HEK293 (cell line): Measurements from ENCODE around the gene PCSK2.

Experiments used
- CTCF ChIA-PET: fragments of 350-600 bp; formaldehyde crosslinking; extraction: SDS; loops from one replicate; lab custom pipeline; 2021; ENCODE audit warnings: antibody characterized with exemption; lab: Yijun Ruan, JAX
- POLR2A ChIA-PET: fragments of 300-600 bp; formaldehyde crosslinking; extraction: SDS; loops from one replicate; lab custom pipeline; 2020; ENCODE audit warnings: antibody characterized with exemption, inconsistent platforms; lab: Yijun Ruan, JAX
- H3K27ac ChIP-seq: fragments of 200-500 bp; sonication (Bioruptor generic); 2 replicates; pipeline ENCODE4 v1.5.1; 2014; ENCODE audit warnings: low read depth, low read length, control low read depth, inconsistent platforms; ENCODE audit errors: extremely low read depth
- H3K36me3 ChIP-seq, 2 experiments: fragments of 200-500 bp in 1 of 2; sonication (Bioruptor generic) in 1 of 2; 1 replicate in 1 of 2; 2 replicates in 1 of 2; pipeline ENCODE4 v1.5.1; 2014 to 2017; ENCODE audit warnings: inconsistent platforms in 2 of 2, low read length in 2 of 2; ENCODE audit not compliant: control insufficient read depth in 2 of 2, insufficient read depth in 1 of 2
- H3K4me1 ChIP-seq: fragments of 200-500 bp; sonication (Bioruptor generic); 2 replicates; pipeline ENCODE4 v1.5.1; 2014; ENCODE audit warnings: mild to moderate bottlenecking, low read length, inconsistent platforms; ENCODE audit not compliant: control insufficient read depth, insufficient read depth
- H3K4me3 ChIP-seq: 2 replicates; pipeline ENCODE4 v1.5.1; 2011; ENCODE audit warnings: low read depth, mild to moderate bottlenecking, control low read depth, low read length, moderate library complexity
- H3K9me3 ChIP-seq: fragments of 200-500 bp; sonication (Bioruptor generic); 2 replicates; pipeline ENCODE4 v1.5.1; 2014; ENCODE audit warnings: low read depth, low read length, inconsistent platforms; ENCODE audit not compliant: control insufficient read depth, insufficient read depth
- BCL11B ChIP-seq: fragments of 450-650 bp; formaldehyde crosslinking; IDR thresholded peaks from 2 replicates; pipeline ENCODE4 v1.5.1; 2016; ENCODE audit warnings: low read depth, missing biosample characterization, missing genetic modification characterization
- KLF1 ChIP-seq: fragments of 450-650 bp; formaldehyde crosslinking; IDR thresholded peaks from 2 replicates; pipeline ENCODE4 v1.5.1; 2016; ENCODE audit warnings: missing biosample characterization, missing genetic modification characterization
- REPIN1 ChIP-seq: fragments of 450-650 bp; formaldehyde crosslinking; IDR thresholded peaks from 2 replicates; pipeline ENCODE4 v1.5.1; 2017; ENCODE audit warnings: missing biosample characterization, missing genetic modification characterization, low read depth
- ZEB2 ChIP-seq: fragments of 450-650 bp; formaldehyde crosslinking; IDR thresholded peaks from 2 replicates; pipeline ENCODE4 v1.5.1; 2016; ENCODE audit warnings: missing biosample characterization, missing genetic modification characterization
- ZNF2 ChIP-seq: fragments of 450-650 bp; formaldehyde crosslinking; IDR thresholded peaks from 2 replicates; pipeline ENCODE4 v1.5.1; 2016; ENCODE audit warnings: missing biosample characterization, missing genetic modification characterization
- ZNF239 ChIP-seq: fragments of 450-650 bp; formaldehyde crosslinking; IDR thresholded peaks from 2 replicates; pipeline ENCODE4 v1.5.1; 2016; ENCODE audit warnings: missing biosample characterization, missing genetic modification characterization
- ZNF37A ChIP-seq: fragments of 450-650 bp; IDR thresholded peaks from 2 replicates; pipeline ENCODE4 v1.5.1; 2018; ENCODE audit warnings: missing biosample characterization, missing genetic modification characterization
- ZNF654 ChIP-seq: fragments of 450-650 bp; formaldehyde crosslinking; IDR thresholded peaks from 2 replicates; pipeline ENCODE4 v1.5.1; 2016; ENCODE audit warnings: low read depth, missing biosample characterization, missing genetic modification characterization
- ZNF658 ChIP-seq: fragments of 450-650 bp; formaldehyde crosslinking; IDR thresholded peaks from 2 replicates; pipeline ENCODE4; 2016; ENCODE audit warnings: missing biosample characterization, missing genetic modification characterization
- ZSCAN30 ChIP-seq: fragments of 450-650 bp; IDR thresholded peaks from 2 replicates; pipeline ENCODE4 v1.5.1; 2018; ENCODE audit warnings: missing biosample characterization, mild to moderate bottlenecking, missing genetic modification characterization, moderate library complexity
- TF ChIP-seq, protein P1 (sequence below): fragments of 450-650 bp; formaldehyde crosslinking; IDR thresholded peaks from 2 replicates; pipeline ENCODE4 v1.5.1; 2017; ENCODE audit warnings: missing biosample characterization, missing genetic modification characterization
- TF ChIP-seq, protein P2 (sequence below): fragments of 450-650 bp; IDR thresholded peaks from 2 replicates; pipeline ENCODE4 v1.5.1; 2018; ENCODE audit warnings: missing biosample characterization, mild to moderate bottlenecking, missing genetic modification characterization
- TF ChIP-seq, protein P3 (sequence below): fragments of 450-650 bp; formaldehyde crosslinking; IDR thresholded peaks from 2 replicates; pipeline ENCODE4 v1.5.1; 2016; ENCODE audit warnings: missing biosample characterization, missing genetic modification characterization
- TF ChIP-seq, protein P4 (sequence below): fragments of 450-650 bp; formaldehyde crosslinking; IDR thresholded peaks from 2 replicates; pipeline ENCODE4 v1.5.1; 2016; ENCODE audit warnings: missing biosample characterization, missing genetic modification characterization
- TF ChIP-seq, protein P5 (sequence below): fragments of 450-650 bp; formaldehyde crosslinking; IDR thresholded peaks from 2 replicates; pipeline ENCODE4 v1.5.1; 2016; ENCODE audit warnings: missing biosample characterization, missing genetic modification characterization
- TF ChIP-seq, protein P6 (sequence below): fragments of 450-650 bp; formaldehyde crosslinking; IDR thresholded peaks from 2 replicates; pipeline ENCODE4 v1.5.1; 2016; ENCODE audit warnings: missing biosample characterization, missing genetic modification characterization

PCSK2 gene

DNA sequence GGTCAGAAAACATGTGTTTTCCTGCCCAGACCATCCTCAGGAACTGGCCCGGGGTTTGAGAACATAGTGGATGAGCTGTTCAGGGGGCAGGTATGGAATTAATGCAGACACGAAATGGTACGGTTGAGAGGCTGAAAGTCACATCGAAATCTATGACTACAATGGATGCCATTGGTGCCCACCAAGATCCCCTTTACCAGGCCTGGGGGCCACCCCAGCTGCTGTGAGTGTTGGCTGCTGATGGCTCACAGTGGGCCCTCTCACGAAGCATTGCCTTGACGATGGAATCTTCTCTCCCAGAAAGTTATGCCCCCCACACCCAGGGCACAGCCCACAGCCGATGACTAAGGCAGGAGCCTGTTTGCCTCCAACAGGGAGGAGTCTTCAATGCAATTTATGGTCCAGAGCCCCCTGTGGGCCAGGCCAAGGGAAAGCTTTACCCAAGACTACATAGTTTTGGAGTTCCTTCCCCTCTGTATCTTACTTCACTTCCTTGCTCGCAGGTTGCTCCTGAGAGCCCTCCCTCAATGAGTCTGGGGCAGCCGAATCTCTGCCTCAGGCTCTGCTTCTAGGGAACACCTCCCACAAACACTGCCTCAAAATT, 211.7 kb downstream of the PCSK2 start (continued):
- TF ChIP-seq, protein P1, sequence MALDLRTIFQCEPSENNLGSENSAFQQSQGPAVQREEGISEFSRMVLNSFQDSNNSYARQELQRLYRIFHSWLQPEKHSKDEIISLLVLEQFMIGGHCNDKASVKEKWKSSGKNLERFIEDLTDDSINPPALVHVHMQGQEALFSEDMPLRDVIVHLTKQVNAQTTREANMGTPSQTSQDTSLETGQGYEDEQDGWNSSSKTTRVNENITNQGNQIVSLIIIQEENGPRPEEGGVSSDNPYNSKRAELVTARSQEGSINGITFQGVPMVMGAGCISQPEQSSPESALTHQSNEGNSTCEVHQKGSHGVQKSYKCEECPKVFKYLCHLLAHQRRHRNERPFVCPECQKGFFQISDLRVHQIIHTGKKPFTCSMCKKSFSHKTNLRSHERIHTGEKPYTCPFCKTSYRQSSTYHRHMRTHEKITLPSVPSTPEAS (tag by site-specific recombination), result no peak
- TF ChIP-seq KLF1 (no peak), ZNF2 (no peak), ZNF658 (no peak)

DNA sequence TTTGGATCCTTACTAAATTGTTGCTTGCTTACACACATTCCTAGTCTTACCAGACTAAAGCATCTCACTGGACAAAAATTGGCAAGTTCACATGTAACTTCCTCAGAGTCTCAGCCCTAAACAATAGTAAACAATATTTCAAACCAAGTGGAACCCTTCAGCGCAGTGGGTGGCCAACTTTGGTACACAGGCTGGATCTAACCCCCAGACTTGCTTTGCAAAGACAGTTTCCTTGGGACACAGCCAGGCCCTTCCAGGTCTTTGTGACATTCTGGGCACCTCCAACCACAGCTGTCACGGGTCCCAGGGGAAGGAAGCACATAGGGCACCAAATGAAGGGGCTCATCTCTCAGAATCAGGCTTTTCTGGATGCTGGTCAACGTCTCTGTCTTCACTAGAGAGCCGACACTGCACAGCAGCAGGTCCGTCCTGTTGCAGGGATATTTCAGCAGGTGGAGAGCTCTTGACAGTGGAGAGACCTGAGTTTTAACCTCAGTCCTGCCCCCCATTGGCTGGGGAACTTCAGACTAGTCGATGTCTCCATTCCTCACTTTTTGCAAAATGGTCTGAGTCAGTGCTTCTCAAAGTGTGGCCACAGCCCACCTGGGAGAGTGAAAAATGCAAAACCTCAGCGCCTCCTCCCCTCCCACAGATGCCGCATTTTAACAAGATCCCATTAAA, 212.9 kb downstream of the PCSK2 start:
- Histone ChIP-seq H3K36me3 (no peaks in the 10 kb centered on the region), H3K4me3 (no peak overlapping the region), H3K4me1 (no peaks in the 10 kb centered on the region), H3K27ac (no peak overlapping the region), H3K9me3 (no peaks in the 10 kb centered on the region)
- no peak for TF ChIP-seq ZNF239 (tag by site-specific recombination)
- TF ChIP-seq, protein P2, sequence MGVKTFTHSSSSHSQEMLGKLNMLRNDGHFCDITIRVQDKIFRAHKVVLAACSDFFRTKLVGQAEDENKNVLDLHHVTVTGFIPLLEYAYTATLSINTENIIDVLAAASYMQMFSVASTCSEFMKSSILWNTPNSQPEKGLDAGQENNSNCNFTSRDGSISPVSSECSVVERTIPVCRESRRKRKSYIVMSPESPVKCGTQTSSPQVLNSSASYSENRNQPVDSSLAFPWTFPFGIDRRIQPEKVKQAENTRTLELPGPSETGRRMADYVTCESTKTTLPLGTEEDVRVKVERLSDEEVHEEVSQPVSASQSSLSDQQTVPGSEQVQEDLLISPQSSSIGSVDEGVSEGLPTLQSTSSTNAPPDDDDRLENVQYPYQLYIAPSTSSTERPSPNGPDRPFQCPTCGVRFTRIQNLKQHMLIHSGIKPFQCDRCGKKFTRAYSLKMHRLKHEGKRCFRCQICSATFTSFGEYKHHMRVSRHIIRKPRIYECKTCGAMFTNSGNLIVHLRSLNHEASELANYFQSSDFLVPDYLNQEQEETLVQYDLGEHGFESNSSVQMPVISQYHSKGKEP (tag by site-specific recombination), result no peak
- TF ChIP-seq, protein P3, sequence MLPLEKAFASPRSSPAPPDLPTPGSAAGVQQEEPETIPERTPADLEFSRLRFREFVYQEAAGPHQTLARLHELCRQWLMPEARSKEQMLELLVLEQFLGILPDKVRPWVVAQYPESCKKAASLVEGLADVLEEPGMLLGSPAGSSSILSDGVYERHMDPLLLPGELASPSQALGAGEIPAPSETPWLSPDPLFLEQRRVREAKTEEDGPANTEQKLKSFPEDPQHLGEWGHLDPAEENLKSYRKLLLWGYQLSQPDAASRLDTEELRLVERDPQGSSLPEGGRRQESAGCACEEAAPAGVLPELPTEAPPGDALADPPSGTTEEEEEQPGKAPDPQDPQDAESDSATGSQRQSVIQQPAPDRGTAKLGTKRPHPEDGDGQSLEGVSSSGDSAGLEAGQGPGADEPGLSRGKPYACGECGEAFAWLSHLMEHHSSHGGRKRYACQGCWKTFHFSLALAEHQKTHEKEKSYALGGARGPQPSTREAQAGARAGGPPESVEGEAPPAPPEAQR (tag by site-specific recombination), result no peak
- TF ChIP-seq, protein P4, sequence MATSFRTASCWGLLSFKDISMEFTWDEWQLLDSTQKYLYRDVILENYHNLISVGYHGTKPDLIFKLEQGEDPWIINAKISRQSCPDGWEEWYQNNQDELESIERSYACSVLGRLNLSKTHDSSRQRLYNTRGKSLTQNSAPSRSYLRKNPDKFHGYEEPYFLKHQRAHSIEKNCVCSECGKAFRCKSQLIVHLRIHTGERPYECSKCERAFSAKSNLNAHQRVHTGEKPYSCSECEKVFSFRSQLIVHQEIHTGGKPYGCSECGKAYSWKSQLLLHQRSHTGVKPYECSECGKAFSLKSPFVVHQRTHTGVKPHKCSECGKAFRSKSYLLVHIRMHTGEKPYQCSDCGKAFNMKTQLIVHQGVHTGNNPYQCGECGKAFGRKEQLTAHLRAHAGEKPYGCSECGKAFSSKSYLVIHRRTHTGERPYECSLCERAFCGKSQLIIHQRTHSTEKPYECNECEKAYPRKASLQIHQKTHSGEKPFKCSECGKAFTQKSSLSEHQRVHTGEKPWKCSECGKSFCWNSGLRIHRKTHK (tag by site-specific recombination), result no peak
- ChIA-PET POLR2A (no interaction called here), CTCF (interaction anchor here (1.8 kb wide), 1 partner anchor 636 kb away, joined by 5 read pairs; no protein-coding TSS in a partner anchor)

DNA sequence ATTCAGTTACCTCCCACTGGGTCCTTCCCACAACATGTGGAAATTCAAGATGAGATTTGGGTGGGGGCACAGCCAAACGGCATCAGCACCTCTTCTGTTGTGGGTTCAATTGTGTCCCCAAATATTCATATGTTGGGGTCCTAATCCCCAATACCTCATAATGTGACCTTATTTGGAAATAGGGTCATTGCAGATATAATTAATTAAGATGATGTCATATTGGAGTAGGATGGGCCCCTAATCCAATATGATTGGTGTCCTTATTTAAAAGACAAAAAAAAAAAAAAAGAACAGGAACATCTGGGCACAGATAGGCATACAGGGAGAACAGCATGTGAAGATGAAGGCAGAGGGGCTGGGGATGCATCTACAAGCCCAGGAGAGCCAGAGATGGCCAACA, 214.9 kb downstream of the PCSK2 start:
- H3K27ac ChIP-seq, result no peak overlapping the region
- no peaks in the 10 kb centered on the region for H3K36me3 ChIP-seq
- H3K9me3 ChIP-seq, result no peaks in the 10 kb centered on the region
- H3K4me3 ChIP-seq, result no peak overlapping the region
- H3K4me1 ChIP-seq, result no peaks in the 10 kb centered on the region
- ChIA-PET CTCF (interaction anchor here (2.2 kb wide), 1 partner anchor 10 kb away, joined by 11 read pairs; no protein-coding TSS in a partner anchor), POLR2A (no interaction called here)
- TF ChIP-seq ZNF654 (tag by site-specific recombination), result no peak
- TF ChIP-seq, protein P5, sequence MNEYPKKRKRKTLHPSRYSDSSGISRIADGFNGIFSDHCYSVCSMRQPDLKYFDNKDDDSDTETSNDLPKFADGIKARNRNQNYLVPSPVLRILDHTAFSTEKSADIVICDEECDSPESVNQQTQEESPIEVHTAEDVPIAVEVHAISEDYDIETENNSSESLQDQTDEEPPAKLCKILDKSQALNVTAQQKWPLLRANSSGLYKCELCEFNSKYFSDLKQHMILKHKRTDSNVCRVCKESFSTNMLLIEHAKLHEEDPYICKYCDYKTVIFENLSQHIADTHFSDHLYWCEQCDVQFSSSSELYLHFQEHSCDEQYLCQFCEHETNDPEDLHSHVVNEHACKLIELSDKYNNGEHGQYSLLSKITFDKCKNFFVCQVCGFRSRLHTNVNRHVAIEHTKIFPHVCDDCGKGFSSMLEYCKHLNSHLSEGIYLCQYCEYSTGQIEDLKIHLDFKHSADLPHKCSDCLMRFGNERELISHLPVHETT (tag by site-specific recombination), result no peak
- no peak for TF ChIP-seq ZNF37A (tag by site-specific recombination)
- no peak for TF ChIP-seq ZSCAN30 (tag by site-specific recombination)
- no peak for TF ChIP-seq BCL11B (tag by site-specific recombination)
- TF ChIP-seq ZEB2, result no peak
- TF ChIP-seq, protein P6, sequence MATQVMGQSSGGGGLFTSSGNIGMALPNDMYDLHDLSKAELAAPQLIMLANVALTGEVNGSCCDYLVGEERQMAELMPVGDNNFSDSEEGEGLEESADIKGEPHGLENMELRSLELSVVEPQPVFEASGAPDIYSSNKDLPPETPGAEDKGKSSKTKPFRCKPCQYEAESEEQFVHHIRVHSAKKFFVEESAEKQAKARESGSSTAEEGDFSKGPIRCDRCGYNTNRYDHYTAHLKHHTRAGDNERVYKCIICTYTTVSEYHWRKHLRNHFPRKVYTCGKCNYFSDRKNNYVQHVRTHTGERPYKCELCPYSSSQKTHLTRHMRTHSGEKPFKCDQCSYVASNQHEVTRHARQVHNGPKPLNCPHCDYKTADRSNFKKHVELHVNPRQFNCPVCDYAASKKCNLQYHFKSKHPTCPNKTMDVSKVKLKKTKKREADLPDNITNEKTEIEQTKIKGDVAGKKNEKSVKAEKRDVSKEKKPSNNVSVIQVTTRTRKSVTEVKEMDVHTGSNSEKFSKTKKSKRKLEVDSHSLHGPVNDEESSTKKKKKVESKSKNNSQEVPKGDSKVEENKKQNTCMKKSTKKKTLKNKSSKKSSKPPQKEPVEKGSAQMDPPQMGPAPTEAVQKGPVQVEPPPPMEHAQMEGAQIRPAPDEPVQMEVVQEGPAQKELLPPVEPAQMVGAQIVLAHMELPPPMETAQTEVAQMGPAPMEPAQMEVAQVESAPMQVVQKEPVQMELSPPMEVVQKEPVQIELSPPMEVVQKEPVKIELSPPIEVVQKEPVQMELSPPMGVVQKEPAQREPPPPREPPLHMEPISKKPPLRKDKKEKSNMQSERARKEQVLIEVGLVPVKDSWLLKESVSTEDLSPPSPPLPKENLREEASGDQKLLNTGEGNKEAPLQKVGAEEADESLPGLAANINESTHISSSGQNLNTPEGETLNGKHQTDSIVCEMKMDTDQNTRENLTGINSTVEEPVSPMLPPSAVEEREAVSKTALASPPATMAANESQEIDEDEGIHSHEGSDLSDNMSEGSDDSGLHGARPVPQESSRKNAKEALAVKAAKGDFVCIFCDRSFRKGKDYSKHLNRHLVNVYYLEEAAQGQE (tag by site-specific recombination), result no peak
- no peak for TF ChIP-seq REPIN1 (tag by site-specific recombination)
